Measurements from ENCODE around the gene BSN.

GRCh38 chr3:49704629-49705028, 150.4 kb downstream of the BSN start:
- TF ChIP-seq EP300 (IDR thresholded peaks at IDR 0.05) (no peak), POLR2A (IDR thresholded peaks at IDR 0.05) (no peak), CTCF (IDR thresholded peaks at IDR 0.05) (no peak), POLR2AphosphoS5 (IDR thresholded peaks at IDR 0.05) (no peak)

All from gastroesophageal sphincter (tissue), 3 donors.